ENCODE results near the gene GEMIN8.

DNA sequence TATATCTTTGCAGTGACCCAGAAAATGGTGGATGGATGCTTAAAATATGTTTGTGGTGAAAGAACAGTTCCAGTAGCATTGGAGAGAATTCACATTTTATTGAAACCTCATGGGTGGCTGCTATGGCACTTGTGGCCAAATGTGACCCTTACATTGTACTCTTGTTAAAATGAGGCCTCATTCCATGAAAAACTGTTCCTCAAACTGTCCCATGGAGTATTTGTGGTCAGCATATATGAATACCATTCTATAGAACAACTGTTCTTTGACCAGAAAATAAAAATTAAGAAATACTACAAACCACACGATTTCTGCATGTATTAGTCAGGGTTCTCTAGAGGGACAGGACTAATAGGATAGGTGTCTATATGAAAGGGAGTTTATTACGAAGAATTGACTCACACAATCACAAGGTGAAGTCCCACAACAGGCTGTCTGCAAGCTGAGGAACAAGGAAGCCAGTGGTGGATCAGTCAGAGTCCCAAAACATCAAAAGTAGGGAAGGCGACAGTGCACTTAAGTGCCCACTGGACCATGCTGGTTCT lies 35.1 kb downstream of the GEMIN8 start:
- TF ChIP-seq, protein P1, sequence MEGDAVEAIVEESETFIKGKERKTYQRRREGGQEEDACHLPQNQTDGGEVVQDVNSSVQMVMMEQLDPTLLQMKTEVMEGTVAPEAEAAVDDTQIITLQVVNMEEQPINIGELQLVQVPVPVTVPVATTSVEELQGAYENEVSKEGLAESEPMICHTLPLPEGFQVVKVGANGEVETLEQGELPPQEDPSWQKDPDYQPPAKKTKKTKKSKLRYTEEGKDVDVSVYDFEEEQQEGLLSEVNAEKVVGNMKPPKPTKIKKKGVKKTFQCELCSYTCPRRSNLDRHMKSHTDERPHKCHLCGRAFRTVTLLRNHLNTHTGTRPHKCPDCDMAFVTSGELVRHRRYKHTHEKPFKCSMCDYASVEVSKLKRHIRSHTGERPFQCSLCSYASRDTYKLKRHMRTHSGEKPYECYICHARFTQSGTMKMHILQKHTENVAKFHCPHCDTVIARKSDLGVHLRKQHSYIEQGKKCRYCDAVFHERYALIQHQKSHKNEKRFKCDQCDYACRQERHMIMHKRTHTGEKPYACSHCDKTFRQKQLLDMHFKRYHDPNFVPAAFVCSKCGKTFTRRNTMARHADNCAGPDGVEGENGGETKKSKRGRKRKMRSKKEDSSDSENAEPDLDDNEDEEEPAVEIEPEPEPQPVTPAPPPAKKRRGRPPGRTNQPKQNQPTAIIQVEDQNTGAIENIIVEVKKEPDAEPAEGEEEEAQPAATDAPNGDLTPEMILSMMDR (IDR thresholded peaks at IDR 0.05; ENCODE audit: low read depth, low read length), result no peak
- TF ChIP-seq POLR2A (IDR thresholded peaks at IDR 0.05; ENCODE audit: extremely low read depth, insufficient read length) (no peak), MAX (IDR thresholded peaks at IDR 0.05; ENCODE audit: low read depth, low read length) (no peak), MYC (IDR thresholded peaks at IDR 0.05; ENCODE audit: low read depth, low read length) (no peak)
